ENCODE data around the gene HAAO. TPM values are rescaled to one million over a fixed set of nuclear protein-coding genes. Genes with fewer than 3 reads are reported as not detected.

The HAAO gene
- total and polyA plus RNA-seq, 2 of the 13 experiments (the other 11 are each of a cell fraction or from before 2014, with no cell fraction given), result 36.1 to 42.7 TPM

- Histone ChIP-seq H3K79me2 (ENCODE audit: insufficient read depth, low read length) (no peaks in the 10 kb centered on the region), H3K9ac (ENCODE audit: insufficient read depth, low read depth, low read length) (no peak overlapping the region), H3K27me3 (ENCODE audit: control insufficient read depth in 1 of 2, insufficient read depth in 2 of 2, low read length in 2 of 2) (peaks cover 0 to 14% of the 10 kb centered on the region in 2 experiments; a peak in 3 of 5 replicates), H3K27ac (ENCODE audit: extremely low read length, insufficient read depth, low read length) (no peak overlapping the region), H4K20me1 (ENCODE audit: insufficient read depth, low read length) (no peaks in the 10 kb centered on the region), H3K36me3 (replicated peaks in 1 of 2; ENCODE audit: control insufficient read depth in 1 of 2, insufficient read depth in 2 of 2, low read length in 2 of 2) (no peaks in the 10 kb centered on the region), H3K4me3 (replicated peaks in 1 of 3; ENCODE audit: insufficient read depth in 1 of 3, low read depth in 2 of 3, low read length in 3 of 3) (no peak overlapping the region), H2AFZ (ENCODE audit: low read length) (no peak overlapping the region), H3K4me2 (ENCODE audit: low read depth, low read length) (no peak overlapping the region), H3K4me1 (ENCODE audit: insufficient read depth, low read length) (no peaks in the 10 kb centered on the region), H3K9me3 (ENCODE audit: low read length) (no peaks in the 10 kb centered on the region)
- DNase-seq (ENCODE audit: low spot score), result no peak
- no TSS peak for BruUV-seq (replicated peaks)
- in situ Hi-C loops (cut with HindIII; ENCODE audit: extremely low pct_ligation_motif_present, low pct_unique_long_range_greater_than_20kb) (no loop called here), intact Hi-C loops (cut with micrococcal nuclease; ENCODE audit: unreplicated experiment) (no loop called here)
- 42% methylated on average over 2 of the region's 2 CpGs for WGBS (ENCODE audit: low lambda C conversion rate)
- CTCF ChIA-PET (ENCODE audit: low intra/inter-chr PET ratio, low total read pairs), result interaction anchor here (1.5 kb wide), 1 partner anchor 8 kb away, joined by 4 read pairs; no protein-coding TSS in a partner anchor
- no peak for FAIRE-seq
- TF ChIP-seq CHD2 (IDR thresholded peaks at IDR 0.05; ENCODE audit: low read depth, low read length) (no peak), FOXP1 (IDR thresholded peaks at IDR 0.05) (no peak), FOXP1 (CRISPR knock-in tag; IDR thresholded peaks at IDR 0.05) (no peak), YY1 (IDR thresholded peaks at IDR 0.05; ENCODE audit: insufficient read depth, insufficient replicate concordance, low read depth, low read length) (no peak), ATF7 (IDR thresholded peaks at IDR 0.05) (no peak), ATF7 (CRISPR knock-in tag; IDR thresholded peaks at IDR 0.05) (no peak), ZFP90 (CRISPR knock-in tag; IDR thresholded peaks at IDR 0.05; ENCODE audit: borderline replicate concordance) (no peak)
- POLR2A ChIA-PET, result interaction anchor here (1.5 kb wide), 1 partner anchor 8 kb away, joined by 5 read pairs; no protein-coding TSS in a partner anchor
- ATAC-seq, result no peak
These were observed 26.8 kb upstream of the HAAO start for GRCh38 chr2:42819160-42819559.

GRCh38 chr2:42815726-42816125 is 23.3 kb upstream of the HAAO start:
- H3K9ac ChIP-seq (ENCODE audit: insufficient read depth, low read depth, low read length), result no peak overlapping the region
- no peak for DNase-seq (ENCODE audit: low spot score)
- H3K4me2 ChIP-seq (ENCODE audit: low read depth, low read length), result no peak overlapping the region
- peaks cover 9% of the 10 kb centered on the region for H3K4me1 ChIP-seq (ENCODE audit: insufficient read depth, low read length)
- WGBS (ENCODE audit: low lambda C conversion rate), result 9% methylated on average over 2 of the region's 2 CpGs
- H3K4me3 ChIP-seq (replicated peaks in 1 of 3; ENCODE audit: insufficient read depth in 1 of 3, low read depth in 2 of 3, low read length in 3 of 3), result no peak overlapping the region
- H3K79me2 ChIP-seq (ENCODE audit: insufficient read depth, low read length), result no peaks in the 10 kb centered on the region
- no peak for ATAC-seq
- intact Hi-C loops (cut with micrococcal nuclease; ENCODE audit: unreplicated experiment), result no loop called here
- H3K27me3 ChIP-seq (ENCODE audit: control insufficient read depth in 1 of 2, insufficient read depth in 2 of 2, low read length in 2 of 2), result no peaks in the 10 kb centered on the region; a peak in 1 of 5 replicates
- BruUV-seq (replicated peaks), result no TSS peak
- peak; percentile 90 for TF ChIP-seq MAFF (IDR thresholded peaks at IDR 0.05; ENCODE audit: low read depth, low read length)
- no peak for TF ChIP-seq ELF3 (CRISPR knock-in tag; IDR thresholded peaks at IDR 0.05)
- TF ChIP-seq MAFK (conservative IDR thresholded peaks at IDR 0.05 in 1 of 2, IDR thresholded peaks at IDR 0.05 in 1 of 2; ENCODE audit: low read length in 2 of 2), result peak; percentile 89 to 93
- H4K20me1 ChIP-seq (ENCODE audit: insufficient read depth, low read length), result no peaks in the 10 kb centered on the region
- ChIA-PET CTCF (ENCODE audit: low intra/inter-chr PET ratio, low total read pairs) (no interaction called here), POLR2A (no interaction called here)
- H2AFZ ChIP-seq (ENCODE audit: low read length), result no peak overlapping the region
- no peaks in the 10 kb centered on the region for H3K9me3 ChIP-seq (ENCODE audit: low read length)
- H3K36me3 ChIP-seq (replicated peaks in 1 of 2; ENCODE audit: control insufficient read depth in 1 of 2, insufficient read depth in 2 of 2, low read length in 2 of 2), result no peaks in the 10 kb centered on the region
- H3K27ac ChIP-seq (ENCODE audit: extremely low read length, insufficient read depth, low read length), result no peak overlapping the region
- FAIRE-seq, result no peak
- in situ Hi-C loops (cut with HindIII; ENCODE audit: extremely low pct_ligation_motif_present, low pct_unique_long_range_greater_than_20kb), result no loop called here
